HG02981 (cell line): ENCODE data around the gene NID2.

ENCODE experiments used
- ATAC-seq: cut with Tn5 transposase; IDR thresholded peaks from one replicate; pipeline ENCODE4 v1.9.1; 2021; ENCODE audit warnings: mild to moderate bottlenecking, moderate library complexity; ENCODE audit not compliant: unreplicated experiment

The NID2 gene

GRCh38 chr14:52080808-52081755 is 12.2 kb upstream of the NID2 start:
- no peak for ATAC-seq

- ATAC-seq, result no peak
Measured at GRCh38 chr14:52080158-52080800, 11.4 kb upstream of the NID2 start.

- ATAC-seq, result no peak
Measured at GRCh38 chr14:52079239-52079959, 10.5 kb upstream of the NID2 start.

GRCh38 chr14:52078721-52079120 is 9.9 kb upstream of the NID2 start:
- ATAC-seq, result no peak

- no peak for ATAC-seq
Measured at GRCh38 chr14:52078095-52078531, 9.3 kb upstream of the NID2 start.

GRCh38 chr14:52077256-52077979 is 8.6 kb upstream of the NID2 start:
- ATAC-seq, result no peak

GRCh38 chr14:52076334-52076733 is 7.5 kb upstream of the NID2 start:
- no peak for ATAC-seq

- no peak for ATAC-seq
Measured at GRCh38 chr14:52075371-52075770, 6.5 kb upstream of the NID2 start.

GRCh38 chr14:52073251-52073650 is 4.4 kb upstream of the NID2 start:
- no peak for ATAC-seq

GRCh38 chr14:52072266-52072780 is 3.5 kb upstream of the NID2 start:
- ATAC-seq, result no peak

GRCh38 chr14:52071675-52072074 is 2.8 kb upstream of the NID2 start:
- ATAC-seq, result no peak

GRCh38 chr14:52070051-52070431 is 1.2 kb upstream of the NID2 start:
- ATAC-seq, result no peak

GRCh38 chr14:52069307-52070050 is 620 bp upstream of the NID2 start:
- ATAC-seq, result no peak

- no peak for ATAC-seq
Measured at GRCh38 chr14:52067873-52068614, 815 bp downstream of the NID2 start.

- ATAC-seq, result no peak
Measured at GRCh38 chr14:52064174-52064573, 4.7 kb downstream of the NID2 start.

GRCh38 chr14:52063052-52063462 is 5.8 kb downstream of the NID2 start:
- no peak for ATAC-seq

- no peak for ATAC-seq
Measured at GRCh38 chr14:52061890-52062289, 7.0 kb downstream of the NID2 start.

- no peak for ATAC-seq
Measured at GRCh38 chr14:52061390-52061789, 7.5 kb downstream of the NID2 start.

GRCh38 chr14:52060080-52060479 is 8.8 kb downstream of the NID2 start:
- ATAC-seq, result no peak
